ENCODE results near the gene KLF1. TPM values are rescaled to one million over a fixed set of nuclear protein-coding genes. Genes with fewer than 3 reads are reported as not detected.

KLF1 gene
- total and polyA plus RNA-seq, 2 of the 8 experiments (the other 6 are each of a cell fraction or from before 2014, with no cell fraction given): 0.84 to 0.91 TPM

DNA sequence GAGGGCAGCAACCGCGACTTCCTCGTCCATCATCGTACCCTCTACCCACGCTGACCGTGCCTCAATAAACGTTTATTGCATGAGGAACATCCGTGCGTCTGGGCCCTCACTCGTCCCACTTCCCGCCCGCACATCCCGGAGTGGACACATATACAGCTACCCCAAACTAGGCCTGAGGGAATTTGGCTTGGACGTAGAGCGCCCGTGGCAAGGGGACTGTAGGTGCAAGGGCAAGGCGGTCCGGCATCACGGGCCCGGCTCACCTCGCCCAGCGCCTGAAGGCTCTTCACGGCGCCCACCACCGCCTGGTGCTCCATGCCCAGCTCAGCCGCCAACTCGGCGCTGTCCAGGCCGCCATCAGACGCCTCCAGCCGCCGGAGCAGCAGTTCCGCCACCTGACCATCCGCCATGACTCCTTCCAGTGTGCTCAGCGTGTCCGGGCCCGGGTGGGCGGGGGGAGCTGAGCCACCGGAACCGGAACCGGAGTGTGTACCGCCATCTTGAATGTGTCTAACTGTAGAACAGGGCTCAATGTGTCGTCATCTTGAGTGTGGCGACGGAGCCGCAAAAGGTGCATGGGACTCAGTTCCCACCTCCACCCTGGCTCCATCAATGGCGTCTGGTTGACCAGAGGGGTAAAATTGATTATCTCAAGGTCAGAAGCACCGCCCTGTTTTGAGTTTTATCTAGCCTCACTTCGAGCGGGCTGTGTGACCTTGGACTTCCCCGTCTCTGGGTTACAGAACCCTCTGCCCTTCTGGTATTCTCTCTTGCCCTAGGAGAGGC, 46.5 kb upstream of the KLF1 start, which contains the start of gene FARSA (continued):
- peak in 1 of 2 experiments; percentile 89; a peak in 2 of 4 replicates for TF ChIP-seq SIN3A (conservative IDR thresholded peaks at IDR 0.05 in 1 of 2, IDR thresholded peaks at IDR 0.05 in 1 of 2; ENCODE audit: low read depth in 1 of 2, low read length in 2 of 2)
- TF ChIP-seq ASH2L (IDR thresholded peaks at IDR 0.05; ENCODE audit: low read length): peak; percentile 67
- TF ChIP-seq SIRT6 (IDR thresholded peaks at IDR 0.05; ENCODE audit: low read length): no peak
- TF ChIP-seq NRF1 (IDR thresholded peaks at IDR 0.05; ENCODE audit: low read depth, low read length): no peak
- peak; percentile 70 for TF ChIP-seq TBP (IDR thresholded peaks at IDR 0.05; ENCODE audit: low read depth, low read length)
- TF ChIP-seq SP4 (IDR thresholded peaks at IDR 0.05; ENCODE audit: low read length): no peak
- TF ChIP-seq CBX8 (IDR thresholded peaks at IDR 0.05; ENCODE audit: borderline replicate concordance, low read depth, low read length): no peak
- no peak for TF ChIP-seq CBX5 (IDR thresholded peaks at IDR 0.05; ENCODE audit: low read depth, low read length)
- TF ChIP-seq EZH2 (IDR thresholded peaks at IDR 0.05; ENCODE audit: low read depth, low read length, severe bottlenecking): no peak
- TF ChIP-seq CTBP2 (IDR thresholded peaks at IDR 0.05; ENCODE audit: borderline replicate concordance, insufficient read depth, insufficient read length, low read length): no peak
- peak; percentile 87 for TF ChIP-seq TAF1 (IDR thresholded peaks at IDR 0.05; ENCODE audit: low read depth, low read length)
- peak; percentile 77 for TF ChIP-seq SIX5 (IDR thresholded peaks at IDR 0.05; ENCODE audit: low read depth, low read length)
- TF ChIP-seq BRCA1 (IDR thresholded peaks at IDR 0.05; ENCODE audit: low read depth, low read length): no peak
- no peak for TF ChIP-seq ZNF274 (IDR thresholded peaks at IDR 0.05; ENCODE audit: borderline replicate concordance, extremely low read depth, low read length)
- no peak for TF ChIP-seq BACH1 (IDR thresholded peaks at IDR 0.05; ENCODE audit: low read length)
- peak; percentile 98 for TF ChIP-seq POLR2AphosphoS5 (IDR thresholded peaks at IDR 0.05; ENCODE audit: low read depth, low read length)
- TF ChIP-seq POLR2A (IDR thresholded peaks at IDR 0.05; ENCODE audit: control extremely low read depth in 1 of 2, low read depth in 2 of 2, low read length in 2 of 2): peak in 1 of 2 experiments; percentile 82; a peak in 2 of 3 replicates
- peak; percentile 88 for TF ChIP-seq PHF8 (conservative IDR thresholded peaks at IDR 0.05; ENCODE audit: low read depth, low read length)
- no peak for TF ChIP-seq JUND (IDR thresholded peaks at IDR 0.05; ENCODE audit: low read length)
- no peak for TF ChIP-seq TCF12 (IDR thresholded peaks at IDR 0.05; ENCODE audit: low read depth, low read length)
- no peak for TF ChIP-seq EP300 (IDR thresholded peaks at IDR 0.05; ENCODE audit: borderline replicate concordance in 1 of 2, low read depth in 2 of 2, low read length in 2 of 2)
- TF ChIP-seq, protein P1, sequence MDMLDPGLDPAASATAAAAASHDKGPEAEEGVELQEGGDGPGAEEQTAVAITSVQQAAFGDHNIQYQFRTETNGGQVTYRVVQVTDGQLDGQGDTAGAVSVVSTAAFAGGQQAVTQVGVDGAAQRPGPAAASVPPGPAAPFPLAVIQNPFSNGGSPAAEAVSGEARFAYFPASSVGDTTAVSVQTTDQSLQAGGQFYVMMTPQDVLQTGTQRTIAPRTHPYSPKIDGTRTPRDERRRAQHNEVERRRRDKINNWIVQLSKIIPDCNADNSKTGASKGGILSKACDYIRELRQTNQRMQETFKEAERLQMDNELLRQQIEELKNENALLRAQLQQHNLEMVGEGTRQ (IDR thresholded peaks at IDR 0.05; ENCODE audit: low read length): no peak; the same call in 1 of the 2 replicates
- TF ChIP-seq CEBPB (IDR thresholded peaks at IDR 0.05; ENCODE audit: low read depth, low read length): no peak
- peak; percentile 96 for TF ChIP-seq GABPA (IDR thresholded peaks at IDR 0.05; ENCODE audit: borderline replicate concordance, insufficient read depth, low read length)
- TF ChIP-seq FOSL1 (IDR thresholded peaks at IDR 0.05; ENCODE audit: insufficient read depth, low read depth, low read length): no peak

Data from H1 (cell line).